Stimulated activated CD4-positive, alpha-beta T cell treated with anti-CD3 and anti-CD28 coated beads, Interleukin-1b, Interleukin-23, amount 100 ng/mL, for 1 hour (primary cell): ENCODE measurements around the gene FAM83F.
A peak's percentile ranks its signal among the peaks of the same experiment; 100 is the strongest.
"Not testable (repeated sequence)": the region's sequence is repeated elsewhere in the genome, so short reads cannot be mapped to it uniquely, and the experiment has no call there.

Experiments used
- DNase-seq, 2 donors: peaks; one replicate each; pipeline ENCODE4 v3.0.0-alpha.2; 2020; ENCODE audit warnings: low read depth in 2 of 2

Gene FAM83F

GRCh38 chr22:39992894-39993293 lies 1.9 kb upstream of the FAM83F start:
- DNase-seq, result not testable (repeated sequence)

- peak in 1 of 2 donors; percentile 32 for DNase-seq
Measured at GRCh38 chr22:39994041-39994565, 651 bp upstream of the FAM83F start.

- DNase-seq, result no peak
Measured at GRCh38 chr22:39995393-39996252, 869 bp downstream of the FAM83F start.

GRCh38 chr22:39996732-39997131 lies 2.0 kb downstream of the FAM83F start:
- DNase-seq, result no peak

DNA sequence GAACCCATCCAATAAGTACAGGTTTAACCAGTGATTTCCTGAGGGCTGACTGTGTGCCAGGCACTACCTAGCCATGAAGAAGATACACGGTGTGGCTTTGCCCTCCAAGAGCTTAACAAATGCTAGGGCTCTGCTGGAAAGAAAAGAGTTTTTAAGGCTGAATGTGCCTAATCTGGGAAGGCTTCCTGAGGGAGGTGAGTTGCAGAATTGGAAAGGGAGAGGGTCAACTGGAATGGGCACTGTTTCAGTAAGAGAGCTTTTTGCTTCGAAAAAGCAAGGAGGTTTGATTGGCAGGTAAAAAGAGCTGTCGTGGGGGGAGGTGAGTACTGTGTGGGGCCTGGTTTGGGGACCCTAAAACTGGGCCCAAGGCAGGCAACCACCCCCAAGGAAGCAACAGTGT lies 2.7 kb downstream of the FAM83F start:
- DNase-seq, result no peak

- DNase-seq, result no peak
Measured at GRCh38 chr22:39997939-39998726, 3.4 kb downstream of the FAM83F start.

GRCh38 chr22:39999144-39999757 lies 4.5 kb downstream of the FAM83F start:
- no peak for DNase-seq

DNA sequence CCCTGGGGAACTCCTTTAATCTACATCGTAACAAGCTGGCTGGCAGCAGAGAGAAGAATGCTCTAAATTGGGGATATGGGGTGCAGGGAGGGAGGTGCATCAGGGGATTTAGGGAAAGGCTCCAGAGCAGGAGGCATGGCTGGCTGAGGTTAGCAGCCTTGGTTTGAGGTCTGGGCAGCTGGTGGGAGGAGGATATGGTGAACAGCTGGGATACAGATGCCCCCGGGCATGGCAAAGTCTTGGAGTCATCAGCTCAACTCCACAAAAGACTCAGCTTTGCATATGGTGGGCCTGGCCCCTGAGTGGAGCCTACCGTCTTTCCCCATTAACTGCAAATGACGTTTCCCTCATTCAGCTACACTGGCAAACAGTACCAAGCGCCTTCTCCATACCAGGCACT lies 5.4 kb downstream of the FAM83F start:
- DNase-seq, result no peak

- no peak for DNase-seq
Measured at GRCh38 chr22:40001106-40001505, 6.4 kb downstream of the FAM83F start.

DNA sequence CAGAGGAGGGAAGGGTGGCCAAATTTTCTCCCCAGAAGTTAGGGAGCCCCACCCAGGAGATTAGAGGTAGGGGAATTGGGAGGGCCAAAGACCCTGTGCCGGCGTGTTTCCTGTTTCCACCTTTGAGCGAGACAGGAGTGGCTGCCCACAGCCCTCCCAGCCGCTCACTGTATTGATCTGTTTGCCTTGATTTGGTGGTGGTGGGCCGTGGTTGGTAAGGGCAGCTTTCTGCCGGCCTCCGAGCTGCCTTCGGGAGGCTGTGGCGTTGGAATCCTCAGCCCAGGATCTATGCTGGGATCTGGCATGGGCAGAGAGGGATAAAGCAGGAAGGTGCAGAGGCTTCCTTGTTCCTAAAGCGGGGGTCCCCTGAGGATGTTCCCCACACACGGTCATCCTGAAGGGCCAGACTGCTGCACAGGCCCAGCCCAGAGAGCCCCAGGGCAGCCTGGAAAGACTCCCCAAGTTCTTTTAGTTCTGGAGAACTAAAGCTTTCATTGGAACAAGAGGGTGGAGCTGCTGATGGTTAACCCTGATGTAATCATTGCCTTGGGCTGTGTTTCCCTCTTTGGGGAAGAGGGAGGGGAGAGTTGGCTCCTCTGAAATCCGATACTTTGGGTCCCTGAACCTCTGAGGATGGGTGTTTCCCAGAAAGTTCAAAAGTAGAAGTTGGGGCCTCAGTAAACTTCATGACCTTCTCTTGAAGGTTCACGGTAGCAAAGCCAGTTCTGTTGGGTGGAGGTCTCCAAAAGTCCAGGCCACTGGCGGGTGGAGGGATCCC lies 7.2 kb downstream of the FAM83F start:
- no peak for DNase-seq

GRCh38 chr22:40002935-40003715 lies 8.4 kb downstream of the FAM83F start:
- no peak for DNase-seq

DNA sequence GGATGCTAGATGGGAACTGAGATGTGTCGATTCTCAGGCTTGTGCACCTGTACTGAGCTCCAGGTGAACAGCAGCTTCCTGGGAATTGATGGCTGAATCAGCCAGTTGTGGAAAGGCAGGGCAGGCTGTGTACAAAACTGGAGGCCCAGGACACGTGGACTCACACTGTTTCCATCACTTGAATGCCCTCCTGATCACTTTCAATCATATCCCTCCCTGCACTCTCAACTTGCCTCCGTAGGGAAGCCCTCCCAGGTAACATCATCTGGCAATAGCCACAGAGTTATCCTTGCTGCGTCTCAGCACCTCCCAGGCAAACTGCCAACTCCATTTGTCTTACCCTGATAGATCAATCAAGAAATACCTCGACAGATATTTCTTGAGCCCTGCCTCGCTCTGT lies 10.1 kb downstream of the FAM83F start:
- no peak for DNase-seq

- DNase-seq, result no peak
Measured at GRCh38 chr22:40006641-40007040, 11.9 kb downstream of the FAM83F start.

DNA sequence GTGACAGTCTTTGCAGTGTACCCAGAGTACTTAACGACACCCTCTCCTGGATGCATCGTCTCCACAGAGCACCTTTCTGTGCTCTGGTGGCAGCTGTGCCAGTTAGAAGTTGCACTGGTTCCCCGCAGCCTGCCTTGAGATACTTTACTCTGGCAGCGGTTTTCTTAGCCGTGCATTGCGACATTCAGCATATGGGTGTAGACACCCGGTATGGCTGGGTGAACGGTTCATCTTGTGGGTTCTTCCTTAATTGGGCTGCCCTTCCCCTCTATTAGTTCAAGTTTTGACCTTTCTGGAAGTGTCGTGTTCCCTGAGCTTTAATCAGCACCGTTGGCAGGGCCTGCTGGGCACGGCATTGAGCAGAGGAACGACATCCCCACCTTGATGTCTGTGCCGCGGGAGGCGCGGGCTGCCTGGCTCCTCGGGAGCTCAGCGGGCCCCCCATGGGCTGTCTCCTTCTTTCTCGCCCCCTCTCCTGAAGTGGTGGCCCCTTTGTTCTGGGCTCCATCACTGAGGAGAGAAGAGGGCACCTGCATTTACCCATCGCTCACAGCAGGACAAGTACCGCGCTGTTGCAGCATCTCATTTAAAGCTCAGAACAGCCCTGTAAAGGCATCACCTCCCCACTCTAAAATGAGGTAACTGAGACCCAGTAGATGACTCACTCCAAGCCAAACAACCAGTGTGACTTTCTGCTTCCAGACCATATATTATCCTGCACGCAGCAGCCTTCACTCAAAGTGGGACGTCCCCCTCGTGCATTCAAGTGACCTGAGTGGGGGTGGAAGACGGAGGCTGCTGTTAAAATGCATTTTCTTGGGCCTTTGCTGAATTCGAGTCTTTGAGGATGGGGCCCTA lies 13.3 kb downstream of the FAM83F start:
- no peak for DNase-seq

DNA sequence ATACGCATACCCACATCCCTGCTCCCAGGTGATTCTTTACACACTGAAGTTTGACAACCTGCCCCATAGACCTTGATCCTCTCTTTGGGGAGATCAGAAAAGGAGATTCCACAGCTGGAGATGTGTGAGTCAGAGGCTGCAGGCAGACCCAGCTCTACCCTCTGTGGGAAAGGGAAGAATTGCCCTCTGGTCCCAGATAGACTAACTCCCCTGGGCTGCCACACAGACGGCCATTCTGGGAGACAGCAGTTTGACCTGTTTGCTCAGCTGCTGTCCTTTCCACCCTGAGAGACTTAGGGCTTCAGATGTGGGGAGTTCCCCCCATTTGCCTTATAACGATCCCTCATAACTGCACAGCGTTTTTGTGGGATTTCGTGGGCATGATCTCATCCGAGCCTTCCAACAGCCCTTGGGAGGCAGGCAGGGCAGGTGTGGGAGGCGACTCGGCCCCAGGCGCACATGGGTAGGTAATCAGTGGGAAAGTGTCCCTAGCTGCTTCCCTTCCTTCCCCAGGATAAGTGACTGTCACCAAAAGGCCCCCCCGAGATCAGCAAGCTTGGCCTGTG lies 14.1 kb downstream of the FAM83F start:
- DNase-seq, result no peak

DNA sequence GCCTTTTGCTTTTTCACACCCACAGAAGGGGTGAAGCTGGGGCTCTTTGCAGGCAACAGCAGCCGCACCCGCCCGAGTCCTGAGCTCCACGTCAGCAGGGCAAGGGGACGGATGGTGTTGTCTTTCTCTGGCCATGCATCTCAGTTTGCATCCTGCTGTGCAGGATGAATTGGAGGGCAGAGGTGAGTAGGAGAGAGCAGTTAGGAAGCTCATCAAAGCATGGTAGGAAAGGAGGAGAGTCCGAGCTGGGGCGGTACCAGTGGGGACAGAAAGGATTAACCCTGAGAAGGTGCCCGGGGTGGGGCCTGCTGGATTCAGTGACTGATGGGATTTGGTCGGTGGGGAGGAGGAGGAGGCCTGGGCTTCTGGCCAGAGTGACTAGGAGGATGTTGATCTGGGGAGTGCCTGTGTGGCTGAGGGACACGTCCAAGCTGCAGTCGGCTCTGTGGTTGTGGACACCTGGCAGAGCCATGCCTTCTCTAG lies 14.6 kb downstream of the FAM83F start:
- no peak for DNase-seq

DNA sequence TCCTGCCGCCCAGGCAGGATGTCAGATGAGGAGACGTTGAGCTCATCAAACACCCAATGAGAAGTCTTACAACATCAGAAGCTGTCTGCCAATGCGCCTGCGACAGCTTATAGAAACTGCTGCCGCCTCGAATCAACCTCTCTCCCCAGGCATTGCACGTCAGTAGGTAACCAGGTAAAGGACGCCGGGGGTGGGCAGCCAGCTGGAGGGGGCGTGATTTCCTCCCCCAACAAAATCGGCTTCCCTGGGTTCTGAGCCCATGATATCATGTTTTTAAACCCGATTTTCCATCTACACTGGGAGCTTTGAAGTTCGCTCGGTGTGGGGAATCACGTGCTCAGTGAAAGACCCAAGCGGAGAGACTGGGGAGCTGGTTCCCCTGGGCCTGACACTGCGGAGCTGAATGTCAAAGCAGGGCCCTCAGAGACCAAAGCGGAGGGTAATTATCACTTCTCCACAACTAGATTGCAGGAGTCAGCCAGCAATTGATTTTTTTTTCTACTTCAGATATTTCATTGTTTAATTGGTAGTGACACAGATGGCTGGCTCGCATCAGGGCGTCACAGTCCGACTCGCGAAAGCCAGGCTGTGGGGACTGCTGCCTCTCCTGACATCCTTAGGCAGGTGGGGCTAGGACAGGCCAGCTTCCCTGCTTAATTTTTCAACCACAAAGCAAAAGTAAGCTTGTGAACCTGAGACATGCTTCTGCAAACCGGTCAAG lies 15.4 kb downstream of the FAM83F start:
- no peak for DNase-seq

DNA sequence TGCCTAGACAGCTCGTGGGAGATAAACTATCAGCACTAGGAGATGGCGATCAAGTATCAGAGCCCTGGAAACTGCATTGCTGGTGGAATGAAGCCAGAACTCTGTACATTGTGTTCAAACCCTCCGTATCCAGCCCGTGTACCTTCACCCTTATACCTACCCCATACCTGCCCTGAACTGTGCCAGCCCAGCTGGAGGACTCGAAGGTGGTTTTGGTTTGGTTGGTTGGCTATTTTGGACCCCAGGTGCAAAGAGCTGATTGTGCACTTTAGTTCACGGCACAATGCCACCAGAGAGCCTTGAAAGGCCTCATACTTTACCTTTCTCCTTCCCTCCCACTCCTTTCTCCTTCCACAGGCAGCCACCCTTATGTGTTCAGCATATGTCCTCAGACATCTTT lies 16.0 kb downstream of the FAM83F start:
- DNase-seq, result no peak
